Lung (tissue), 12 donors: Measurements from ENCODE around the gene UVSSA. TPM values are rescaled to one million over a fixed set of nuclear protein-coding genes. Genes with fewer than 3 reads are reported as not detected.

ENCODE experiments used
- ATAC-seq: fragments of 200-7000 bp; cut with Tn5 transposase; one replicate; pipeline ENCODE4 v1.9.1; 2020; ENCODE audit warnings: moderate number of reproducible peaks; ENCODE audit not compliant: insufficient read depth, low FRiP score
- DNase-seq, 3 donors: peaks; one replicate each; pipeline ENCODE4 v3.0.0-alpha.2; 2013 to 2017
- H3K27ac ChIP-seq, 2 donors: one replicate each; pipeline ENCODE4 v1.5.1; 2013; ENCODE audit warnings: mild to moderate bottlenecking in 2 of 2, moderate library complexity in 2 of 2, control low read depth in 1 of 2, inconsistent platforms in 1 of 2, low read depth in 1 of 2, low read length in 1 of 2
- H3K27me3 ChIP-seq, 3 donors: one replicate each; pipeline ENCODE4 v1.5.1; 2013; ENCODE audit warnings: low read length in 2 of 3; ENCODE audit not compliant: control insufficient read depth in 3 of 3, insufficient read depth in 3 of 3
- H3K36me3 ChIP-seq, 4 donors: one replicate each; pipeline ENCODE4 v1.5.1; 2013; ENCODE audit warnings: low read length in 4 of 4, mild to moderate bottlenecking in 1 of 4, moderate library complexity in 1 of 4; ENCODE audit not compliant: control insufficient read depth in 4 of 4, insufficient read depth in 4 of 4
- H3K4me1 ChIP-seq, 5 donors: one replicate each; pipeline ENCODE4 v1.5.1; 2013; ENCODE audit warnings: low read length in 5 of 5, mild to moderate bottlenecking in 2 of 5, moderate library complexity in 1 of 5; ENCODE audit not compliant: control insufficient read depth in 5 of 5, insufficient read depth in 5 of 5
- H3K4me3 ChIP-seq: one replicate; pipeline ENCODE4 v1.5.1; 2013; ENCODE audit warnings: mild to moderate bottlenecking, control low read depth, moderate library complexity
- H3K9ac ChIP-seq, 2 donors: one replicate each; pipeline ENCODE4 v1.5.1; 2013; ENCODE audit warnings: low read length in 2 of 2, control low read depth in 1 of 2; ENCODE audit not compliant: insufficient read depth in 1 of 2
- H3K9me3 ChIP-seq, 4 donors: one replicate each; pipeline ENCODE4 v1.5.1; 2013; ENCODE audit warnings: low read length in 3 of 4, mild to moderate bottlenecking in 1 of 4, moderate library complexity in 1 of 4; ENCODE audit not compliant: control insufficient read depth in 4 of 4, insufficient read depth in 3 of 4
- WGBS, 2 donors: extraction: QIAGEN DNeasy Blood & Tissue Kit; methylation state at CpG; one replicate each; pipeline ENCODE4 v1.1.7; 2013; 5-methylcytosine and 5-hydroxymethylcytosine counted together
- polyA plus RNA-seq, 2 donors: library from polyadenylated mRNA; stranded (reverse); fragments of 200-250 nt; gene quantifications; one replicate each; pipeline ENCODE4 v1.2.1, GENCODE V29; 2013
- total RNA-seq, 2 donors: library from RNA; depleted of rRNA in 1 of 2; stranded (reverse); fragments of >200 nt in 1 of 2; gene quantifications; one replicate each; pipeline ENCODE4 v1.2.1, GENCODE V29; 2014 to 2021
- TF ChIP-seq, protein P1 (sequence below): IDR thresholded peaks from 2 replicates; pipeline ENCODE4 v1.5.1; 2012; ENCODE audit warnings: mild to moderate bottlenecking; ENCODE audit errors: control extremely low read depth, extremely low read depth
- donor health status: control.
- donor health status: control.
- donor health status: Bipolar disorder and iron deficiency.
- donor health status: healthy.
- donor health status: DM: yes; HTN: yes; CAD: no.

UVSSA gene
- total and polyA plus RNA-seq, 4 donors, result 9.8 to 50.9 (median 17.7) TPM

DNA sequence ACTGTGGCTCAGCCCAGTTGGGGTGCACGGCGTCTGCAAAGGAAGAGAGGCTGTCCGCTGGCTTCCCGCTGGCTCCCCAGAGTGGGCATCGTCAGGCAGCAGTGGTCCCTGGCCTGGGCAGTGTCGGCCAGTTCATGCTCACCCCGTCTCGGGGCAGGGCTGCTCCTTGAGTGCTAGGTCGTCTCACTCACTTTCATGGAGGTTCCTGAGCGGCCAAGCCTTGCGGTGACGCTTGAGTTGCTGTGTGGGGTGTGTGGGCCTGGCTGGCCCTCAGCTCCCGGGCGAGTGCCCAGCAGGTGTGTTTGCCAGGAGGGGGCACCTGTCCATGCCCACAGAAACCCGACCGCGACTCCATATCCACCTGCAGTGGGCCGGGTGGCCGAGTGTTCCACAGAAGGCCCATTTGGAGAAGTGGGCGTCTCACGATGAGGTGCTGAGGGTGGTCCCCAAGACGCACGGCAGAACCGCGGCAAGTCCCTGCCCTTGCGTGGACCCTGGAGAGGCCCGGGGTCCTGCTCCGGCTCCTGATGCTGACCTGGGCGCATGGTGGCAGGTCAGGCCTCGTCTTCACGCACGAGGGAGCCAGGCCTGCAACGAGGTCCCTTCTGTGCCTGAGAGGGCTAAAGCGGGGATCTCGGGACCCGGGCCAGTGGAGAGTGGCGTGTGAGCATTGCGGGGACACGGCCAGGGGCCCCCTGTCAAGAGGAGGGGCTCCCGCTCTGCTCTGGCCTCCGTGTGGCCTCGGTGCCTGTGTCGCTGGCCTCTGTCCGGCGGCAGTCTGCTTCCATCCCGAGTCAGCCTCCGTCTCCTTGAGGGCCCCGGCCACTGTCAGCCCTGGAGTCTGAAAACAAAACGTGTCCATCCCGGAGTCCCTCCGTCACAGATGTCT lies 18.5 kb upstream of the UVSSA start:
- H3K4me3 ChIP-seq, result no peak overlapping the region
- no peaks in the 10 kb centered on the region for H3K9me3 ChIP-seq
- no peaks in the 10 kb centered on the region for H3K4me1 ChIP-seq
- DNase-seq (no peak), ATAC-seq (no peak)
- H3K27ac ChIP-seq, result no peak overlapping the region
- TF ChIP-seq, protein P1, sequence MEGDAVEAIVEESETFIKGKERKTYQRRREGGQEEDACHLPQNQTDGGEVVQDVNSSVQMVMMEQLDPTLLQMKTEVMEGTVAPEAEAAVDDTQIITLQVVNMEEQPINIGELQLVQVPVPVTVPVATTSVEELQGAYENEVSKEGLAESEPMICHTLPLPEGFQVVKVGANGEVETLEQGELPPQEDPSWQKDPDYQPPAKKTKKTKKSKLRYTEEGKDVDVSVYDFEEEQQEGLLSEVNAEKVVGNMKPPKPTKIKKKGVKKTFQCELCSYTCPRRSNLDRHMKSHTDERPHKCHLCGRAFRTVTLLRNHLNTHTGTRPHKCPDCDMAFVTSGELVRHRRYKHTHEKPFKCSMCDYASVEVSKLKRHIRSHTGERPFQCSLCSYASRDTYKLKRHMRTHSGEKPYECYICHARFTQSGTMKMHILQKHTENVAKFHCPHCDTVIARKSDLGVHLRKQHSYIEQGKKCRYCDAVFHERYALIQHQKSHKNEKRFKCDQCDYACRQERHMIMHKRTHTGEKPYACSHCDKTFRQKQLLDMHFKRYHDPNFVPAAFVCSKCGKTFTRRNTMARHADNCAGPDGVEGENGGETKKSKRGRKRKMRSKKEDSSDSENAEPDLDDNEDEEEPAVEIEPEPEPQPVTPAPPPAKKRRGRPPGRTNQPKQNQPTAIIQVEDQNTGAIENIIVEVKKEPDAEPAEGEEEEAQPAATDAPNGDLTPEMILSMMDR, result no peak
- H3K9ac ChIP-seq, result no peak overlapping the region
- no peaks in the 10 kb centered on the region for H3K27me3 ChIP-seq
- peaks cover 2 to 71% (median 17%) of the 10 kb centered on the region in 4 donors for H3K36me3 ChIP-seq
- WGBS, 2 donors, result 95 to 97% methylated on average over 51 of the region's 51 CpGs

DNA sequence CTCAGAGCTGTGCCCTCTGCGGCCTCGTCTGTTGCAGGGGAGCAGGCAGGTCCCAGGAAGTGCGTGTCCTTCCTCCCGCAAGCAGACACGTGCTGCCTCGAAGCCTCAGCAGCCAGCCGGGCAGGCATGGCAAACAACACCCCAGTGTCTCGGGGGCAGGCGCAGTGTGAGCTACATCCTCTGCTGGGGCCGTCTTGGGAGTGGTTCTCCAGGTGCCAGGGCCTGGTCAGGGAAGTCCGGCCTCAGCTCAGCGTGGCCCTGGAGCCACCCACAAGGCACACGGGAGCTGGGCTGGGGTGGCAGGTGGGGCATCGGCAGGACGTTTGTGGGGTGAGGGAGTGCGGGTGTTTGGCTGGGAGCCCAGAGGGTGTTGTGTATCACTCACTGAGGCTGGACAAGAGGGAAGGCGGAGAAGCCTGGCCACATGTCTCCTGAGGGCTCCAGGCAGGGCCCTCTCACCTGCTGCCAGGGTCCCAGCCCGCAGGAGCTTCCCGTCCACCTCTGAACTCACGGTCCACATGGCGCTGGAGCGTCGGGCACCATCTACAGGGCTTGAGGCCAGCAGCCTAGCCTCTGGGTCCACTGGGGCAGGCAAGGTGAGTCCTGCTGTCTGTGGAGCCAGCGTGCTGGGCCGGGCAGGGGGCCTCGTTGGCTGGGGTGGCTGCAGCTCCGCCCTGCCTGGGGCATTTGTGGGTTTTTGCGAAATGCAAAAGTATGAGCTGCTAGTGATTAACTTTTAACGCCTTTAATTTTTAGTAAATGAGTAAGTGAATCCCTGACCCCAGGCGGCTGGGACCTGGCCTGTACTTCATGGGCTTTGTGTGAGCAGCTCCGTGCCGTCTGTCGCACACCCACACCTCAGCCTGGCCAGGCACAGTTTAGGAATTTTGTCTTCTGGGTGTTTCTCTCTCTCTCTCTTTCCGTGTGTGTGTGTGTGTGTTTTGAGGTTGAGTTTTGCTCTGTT lies 17.3 kb upstream of the UVSSA start:
- Histone ChIP-seq H3K4me3 (no peak overlapping the region), H3K27ac (no peak overlapping the region), H3K27me3 (no peaks in the 10 kb centered on the region), H3K9me3 (no peaks in the 10 kb centered on the region), H3K4me1 (no peaks in the 10 kb centered on the region), H3K36me3 (peaks cover 2 to 72% (median 10%) of the 10 kb centered on the region in 4 donors), H3K9ac (no peak overlapping the region)
- ATAC-seq, result no peak
- TF ChIP-seq, protein P1, result no peak
- 80% methylated on average over 34 of the region's 34 CpGs for WGBS, 2 donors
- no peak for DNase-seq

DNA sequence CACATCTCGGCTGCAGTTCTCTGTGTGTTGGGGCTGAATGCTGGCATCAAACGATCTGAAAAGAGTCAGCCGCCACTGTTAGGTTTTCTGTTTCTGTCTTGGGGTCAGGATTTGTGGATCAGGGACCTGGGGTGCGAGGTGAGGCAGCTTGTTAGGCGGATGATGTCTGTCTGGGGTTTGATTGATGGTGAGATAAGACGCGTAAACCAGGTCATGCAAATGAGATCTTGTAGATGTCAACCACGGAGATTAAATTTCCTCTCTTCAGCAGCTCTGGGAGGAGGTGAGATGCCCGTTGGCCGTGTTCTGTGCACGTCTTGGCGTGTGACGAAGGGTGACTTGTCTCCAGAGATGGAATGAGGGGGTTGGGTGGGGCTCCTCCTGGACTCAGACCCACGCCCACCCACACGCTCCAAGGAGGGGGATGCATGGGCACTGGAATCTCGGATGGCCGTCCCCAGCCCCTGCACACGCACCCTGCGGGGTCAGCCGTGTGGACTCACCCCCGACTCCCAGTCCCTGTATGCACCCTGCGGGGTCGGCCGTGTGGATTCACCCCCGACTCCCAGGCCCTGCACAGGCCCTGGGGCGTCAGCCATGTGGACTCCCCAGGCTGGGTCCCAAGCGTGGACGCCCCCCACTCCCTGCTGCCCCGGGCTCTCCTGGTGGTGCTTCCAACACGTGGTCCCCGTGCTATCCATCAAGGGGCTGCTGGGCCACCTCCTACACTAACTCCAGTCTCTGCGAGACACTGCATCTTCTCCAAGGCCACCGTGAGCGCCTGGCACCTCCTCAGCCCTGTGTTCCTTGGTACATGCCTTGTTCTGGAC lies 16.0 kb upstream of the UVSSA start:
- Histone ChIP-seq H3K27me3 (no peaks in the 10 kb centered on the region), H3K9me3 (peaks cover 0 to under 1% (median 0%) of the 10 kb centered on the region in 4 donors), H3K4me3 (no peak overlapping the region), H3K9ac (no peak overlapping the region), H3K4me1 (no peaks in the 10 kb centered on the region), H3K36me3 (peaks cover 2 to 63% (median 11%) of the 10 kb centered on the region in 4 donors), H3K27ac (no peak overlapping the region)
- 90 to 93% methylated on average over 33 to 34 of the region's 34 CpGs for WGBS, 2 donors
- TF ChIP-seq, protein P1, result no peak
- DNase-seq (no peak), ATAC-seq (no peak)
